Heart right ventricle (tissue), 16 donors: ENCODE measurements around the gene KRT34. TPM values are rescaled to one million over a fixed set of nuclear protein-coding genes. Genes with fewer than 3 reads are reported as not detected.

Experiments used
- ATAC-seq, 8 donors: fragments of 200-7000 bp; cut with Tn5 transposase; one replicate each; pipeline ENCODE4 v1.9.1; 2020; ENCODE audit warnings: mild to moderate bottlenecking in 8 of 8, moderate library complexity in 8 of 8, moderate number of reproducible peaks in 1 of 8
- DNase-seq, 2 donors: peaks; one replicate each; pipeline ENCODE4 v3.0.0-alpha.2; 2020
- H3K27ac ChIP-seq, 10 donors: fragments of 200-600 bp; sonication (generic) in 2 of 10; one replicate each; pipeline versions ENCODE4 v1.5.0 to v1.8.0; 2020 to 2022; ENCODE audit warnings: mild to moderate bottlenecking in 3 of 10
- H3K27me3 ChIP-seq, 7 donors: fragments of 200-600 bp; one replicate each; pipeline ENCODE4 v1.8.0; 2021 to 2022; ENCODE audit warnings: mild to moderate bottlenecking in 2 of 7
- H3K36me3 ChIP-seq, 9 donors: fragments of 200-600 bp; sonication (generic) in 1 of 9; one replicate each; pipeline versions ENCODE4 v1.5.0 to v1.8.0; 2020 to 2022; ENCODE audit warnings: mild to moderate bottlenecking in 2 of 9
- H3K4me1 ChIP-seq, 9 donors: fragments of 200-600 bp; sonication (generic) in 1 of 9; one replicate each; pipeline versions ENCODE4 v1.5.0 to v1.8.0; 2020 to 2022; ENCODE audit warnings: mild to moderate bottlenecking in 4 of 9
- H3K4me3 ChIP-seq, 10 donors: fragments of 200-600 bp; sonication (generic) in 2 of 10; one replicate each; pipeline versions ENCODE4 v1.5.0 to v1.8.0; 2020 to 2022; ENCODE audit warnings: mild to moderate bottlenecking in 7 of 10, moderate library complexity in 2 of 10
- H3K9me3 ChIP-seq, 11 donors: fragments of 200-600 bp in 10 of 11; sonication (generic) in 2 of 11; one replicate each; pipeline versions ENCODE4 v1.5.0 to v1.8.0; 2013 to 2022; ENCODE audit warnings: mild to moderate bottlenecking in 2 of 11, control low read depth in 1 of 11, moderate library complexity in 1 of 11
- CTCF ChIP-seq, 9 donors: fragments of 200-600 bp; sonication (generic) in 2 of 9; IDR thresholded peaks; one replicate each; pipeline versions ENCODE4 v1.5.0 to v1.8.0; 2021 to 2022; ENCODE audit warnings: antibody characterized with exemption in 9 of 9, mild to moderate bottlenecking in 5 of 9, moderate library complexity in 1 of 9
- WGBS, 2 donors: extraction: QIAGEN DNeasy Blood & Tissue Kit; methylation state at CpG; one replicate each; pipeline ENCODE4 v1.1.7; 2013; ENCODE audit warnings: inconsistent platforms in 1 of 2; 5-methylcytosine and 5-hydroxymethylcytosine counted together
- intact Hi-C, 10 donors: fragments of 100-400 bp; cut with DNase I; formaldehyde crosslinking; loops; one replicate each; pipeline versions ENCODE4 v1.11.1 to v1.14.2; 2022
- polyA plus RNA-seq, 2 donors: library from polyadenylated mRNA; stranded (reverse); fragments of 200-250 nt; gene quantifications; one replicate each; pipeline ENCODE4 v1.2.3, GENCODE V29; 2013
- total RNA-seq, 10 donors: library from RNA; stranded (reverse); fragmentation: NEBNext Ultra II Directional in 3 of 10; extraction: Animal tissue kit (Norgen Biotek cat#: 25700) in 3 of 10; gene quantifications; one replicate each; pipeline versions ENCODE4 v1.2.1 to v1.2.4, GENCODE V29; 2021 to 2023
- donor health status: Arrhythmogenic right ventricular cardiomyopathy.
- donor health status: ischemic (EF 13 %, LVEDD 7.1; RV severe dilation, severe dysfunction).
- donor health status: healthy with polysubstance abuse.
- donor health status: DM: no; HTN: yes; CAD: no.
- donor health status: DM: no; HTN: no; CAD: no.
- donor health status: ischemic (EF 25% LVEDD 6.9; RV normal size, moderate dysfunction).
- donor health status: ischemic (EF 25% LVEDD 5.7; RV mildly dilated, moderate dysfunction).
- donor health status: healthy.
- donor health status: DM: yes; HTN: yes; CAD: no.
- donor health status: Ischemic cardiomyopathy.
- donor health status: ischemic (EF 35%, LVEDD 5.7; RV mildly dilated, moderate dysfunction).
- donor health status: nonischemic (EF 11% LVEDD 7.7; RV severe dilation, severe dysfunction).
- donor health status: DM: yes; HTN: yes; CAD: no.
- donor health status: PGD.
- donor health status: ischemic (EF 29% LVEDD 5.4; RV normal size, mild dysfunction).
- donor health status: nonischemic (EF 23%, LVEDD 6.1; RV moderate dilation, normal function).

KRT34 gene
- total and polyA plus RNA-seq, 12 donors = not detected

DNA sequence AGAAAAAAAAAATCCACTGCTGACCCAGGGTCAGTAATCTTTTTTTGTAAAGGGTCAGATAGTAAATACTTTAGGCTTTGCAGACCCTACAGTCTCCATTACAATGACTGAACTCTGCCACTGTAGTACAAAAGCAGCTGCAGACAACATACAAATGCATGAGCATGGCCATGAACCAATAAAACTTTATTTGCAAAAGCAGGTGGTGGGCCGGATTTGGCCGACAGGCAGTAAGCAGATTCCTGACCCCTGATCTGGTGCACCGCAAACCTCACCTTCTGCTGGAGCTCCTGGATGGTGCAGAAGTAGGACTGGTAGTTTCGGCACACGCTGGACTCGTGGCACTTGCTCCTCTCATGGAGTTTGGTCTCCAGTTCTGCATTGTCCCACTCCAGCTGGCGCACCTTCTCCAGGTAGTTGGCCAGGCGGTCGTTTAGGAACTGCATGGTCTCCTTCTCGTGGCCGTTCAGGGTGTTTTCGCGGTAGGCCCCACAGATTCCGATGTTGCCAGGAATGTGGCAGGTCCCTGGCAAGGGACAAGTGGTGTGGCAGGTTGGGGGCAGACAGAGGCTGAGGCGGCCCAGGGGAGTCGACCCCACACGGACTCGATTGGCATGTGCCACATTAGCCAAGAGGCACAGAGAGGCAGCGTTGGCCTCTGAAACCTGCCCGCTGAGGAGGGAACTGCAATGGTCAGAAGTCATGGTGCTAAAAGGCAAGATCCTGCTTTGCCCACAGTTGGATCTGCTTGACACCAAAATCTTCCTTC is 29.1 kb upstream of the KRT34 start:
- ATAC-seq (no peak), DNase-seq (no peak)
- H3K4me3 ChIP-seq = no peak overlapping the region
- 93 to 94% methylated on average over 20 of the region's 20 CpGs for WGBS, 2 donors
- no peaks in the 10 kb centered on the region for H3K36me3 ChIP-seq
- intact Hi-C loops = loop anchor here in 1 of 10 donors (10.0 kb wide), 1 partner anchor 84 kb away; no protein-coding TSS in a partner anchor
- H3K9me3 ChIP-seq = no peaks in the 10 kb centered on the region
- H3K27me3 ChIP-seq = peaks cover 0 to 4% (median 0%) of the 10 kb centered on the region in 7 donors
- peaks cover 0 to 14% (median 5%) of the 10 kb centered on the region in 9 donors for H3K4me1 ChIP-seq
- no peak for TF ChIP-seq CTCF (IDR thresholded peaks at IDR 0.05)
- H3K27ac ChIP-seq = no peak overlapping the region

GRCh38 chr17:41407226-41407625 is 25.1 kb upstream of the KRT34 start:
- no peaks in the 10 kb centered on the region for H3K36me3 ChIP-seq
- WGBS, 2 donors = 90 to 91% methylated on average over 10 of the region's 10 CpGs
- no peak for TF ChIP-seq CTCF (IDR thresholded peaks at IDR 0.05)
- peaks cover 0 to 16% (median 0%) of the 10 kb centered on the region in 9 donors for H3K4me1 ChIP-seq
- H3K9me3 ChIP-seq = no peaks in the 10 kb centered on the region
- no peak for ATAC-seq
- H3K27me3 ChIP-seq = peaks cover 0 to 4% (median 0%) of the 10 kb centered on the region in 7 donors
- intact Hi-C loops = no loop called here
- H3K27ac ChIP-seq = no peak overlapping the region
- no peak for DNase-seq
- H3K4me3 ChIP-seq = no peak overlapping the region

DNA sequence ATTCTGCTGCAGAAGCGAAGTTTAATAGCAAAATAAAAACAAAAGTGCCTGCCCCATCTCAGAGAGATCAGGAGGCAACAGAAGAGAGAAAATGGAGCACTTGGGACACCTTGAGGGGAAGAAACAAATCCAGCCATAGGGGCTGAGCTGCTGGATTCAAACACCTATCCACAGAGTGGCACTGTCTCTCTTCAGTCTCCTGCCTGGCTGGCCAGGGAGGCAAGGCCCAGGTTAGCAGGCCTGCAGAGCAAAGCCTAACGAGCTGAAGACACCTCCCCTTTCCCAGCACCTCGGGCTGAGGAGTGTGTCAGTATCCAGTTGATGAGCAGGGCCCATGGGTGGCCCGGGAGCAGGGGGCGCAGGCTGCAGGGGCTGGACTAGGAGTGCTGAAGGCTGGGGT is 24.1 kb upstream of the KRT34 start:
- peak in 3 of 8 donors; percentile 56 to 73 (median 61) for ATAC-seq
- Histone ChIP-seq H3K4me1 (peaks cover 0 to 16% (median 0%) of the 10 kb centered on the region in 9 donors), H3K4me3 (no peak overlapping the region), H3K36me3 (no peaks in the 10 kb centered on the region), H3K27ac (no peak overlapping the region), H3K9me3 (no peaks in the 10 kb centered on the region), H3K27me3 (peaks cover 0 to under 1% (median 0%) of the 10 kb centered on the region in 7 donors)
- WGBS, 2 donors = 57 to 61% methylated on average over 5 of the region's 5 CpGs
- intact Hi-C loops = no loop called here
- peak in 3 of 9 donors; percentile 25 to 33 (median 30) for TF ChIP-seq CTCF (IDR thresholded peaks at IDR 0.05)
- DNase-seq = no peak

DNA sequence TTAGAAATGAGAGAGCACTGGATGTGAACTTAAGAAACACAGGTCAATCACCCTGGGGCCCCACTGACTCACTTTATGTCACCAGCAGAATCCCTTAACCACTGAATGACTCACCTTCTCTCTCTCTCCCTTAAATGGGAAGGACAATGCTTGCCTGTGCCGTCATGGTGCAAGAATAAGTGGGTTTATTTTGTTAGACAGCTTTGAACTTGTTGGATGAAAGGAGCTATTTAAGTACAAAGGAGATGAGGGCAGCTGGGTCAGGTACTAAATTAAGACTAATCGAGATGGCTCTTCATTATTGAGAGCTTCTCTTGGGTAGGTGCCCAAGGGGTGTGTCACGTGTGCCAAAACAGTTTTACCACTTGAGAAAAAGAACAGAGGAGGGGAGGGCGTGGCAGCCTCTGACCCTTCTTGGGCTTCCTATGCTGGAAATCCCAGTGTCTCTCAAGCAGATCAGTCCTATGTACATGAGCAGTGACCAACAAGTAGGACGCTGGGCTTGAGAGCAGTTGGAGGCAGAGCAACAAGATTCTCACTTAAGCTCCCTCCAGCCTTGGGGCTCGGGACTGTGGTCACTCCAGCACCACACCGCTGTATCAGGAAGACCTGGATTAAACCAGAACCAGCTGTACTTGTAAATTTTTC is 22.0 kb upstream of the KRT34 start:
- Histone ChIP-seq H3K4me1 (peaks cover 0 to 16% (median 0%) of the 10 kb centered on the region in 9 donors), H3K27ac (no peak overlapping the region), H3K36me3 (no peaks in the 10 kb centered on the region), H3K4me3 (no peak overlapping the region), H3K9me3 (no peaks in the 10 kb centered on the region), H3K27me3 (peaks cover 0 to 4% (median 0%) of the 10 kb centered on the region in 7 donors)
- peak; percentile 17 to 87 (median 56) for ATAC-seq
- TF ChIP-seq CTCF (IDR thresholded peaks at IDR 0.05) = no peak
- intact Hi-C loops = no loop called here
- WGBS, 2 donors = 56 to 58% methylated on average over 7 of the region's 7 CpGs
- peak in 1 of 2 donors; percentile 13 for DNase-seq
